Endometrial microvascular endothelial cells (primary cell): ENCODE results near the gene KBTBD4. TPM values are rescaled to one million over a fixed set of nuclear protein-coding genes. Genes with fewer than 3 reads are reported as not detected.

ENCODE experiments used
- in situ Hi-C: cut with HindIII; loops from 2 replicates; pipeline ENCODE4 v1.10.0; 2017; ENCODE audit warnings: low sequenced_read_pairs, low pct_unique_long_range_greater_than_20kb; ENCODE audit errors: inconsistent ontology term
- total RNA-seq: library from RNA; depleted of rRNA; stranded (reverse); fragments of >200 nt; gene quantifications from one replicate; pipeline ENCODE4 v1.2.3, GENCODE V29; 2015; ENCODE audit errors: inconsistent ontology term

The KBTBD4 gene
- total RNA-seq = 26.3 TPM

- in situ Hi-C loops = no loop called here
Observed at GRCh38 chr11:47578524-47579494, at the start of gene KBTBD4, which contains the start of gene NDUFS3. TSS of gene KBTBD4 (minus strand) at chr11:47578970. CDS start at chr11:47578951, 19 bp downstream. TSS of gene NDUFS3 (plus strand) at chr11:47579074. CDS start at chr11:47579092, 18 bp downstream.

- in situ Hi-C loops = no loop called here
Observed at GRCh38 chr11:47628026-47628425, 49.3 kb upstream of the KBTBD4 start.

GRCh38 chr11:47626234-47626633 lies 47.5 kb upstream of the KBTBD4 start:
- in situ Hi-C loops = no loop called here

- in situ Hi-C loops = no loop called here
Observed at GRCh38 chr11:47620836-47621378, 42.1 kb upstream of the KBTBD4 start.

GRCh38 chr11:47617417-47617809 lies 38.6 kb upstream of the KBTBD4 start:
- in situ Hi-C loops = no loop called here

- in situ Hi-C loops = no loop called here
Observed at GRCh38 chr11:47616726-47617416, 38.1 kb upstream of the KBTBD4 start.

- in situ Hi-C loops = no loop called here
Observed at GRCh38 chr11:47615249-47615648, 36.5 kb upstream of the KBTBD4 start.

DNA sequence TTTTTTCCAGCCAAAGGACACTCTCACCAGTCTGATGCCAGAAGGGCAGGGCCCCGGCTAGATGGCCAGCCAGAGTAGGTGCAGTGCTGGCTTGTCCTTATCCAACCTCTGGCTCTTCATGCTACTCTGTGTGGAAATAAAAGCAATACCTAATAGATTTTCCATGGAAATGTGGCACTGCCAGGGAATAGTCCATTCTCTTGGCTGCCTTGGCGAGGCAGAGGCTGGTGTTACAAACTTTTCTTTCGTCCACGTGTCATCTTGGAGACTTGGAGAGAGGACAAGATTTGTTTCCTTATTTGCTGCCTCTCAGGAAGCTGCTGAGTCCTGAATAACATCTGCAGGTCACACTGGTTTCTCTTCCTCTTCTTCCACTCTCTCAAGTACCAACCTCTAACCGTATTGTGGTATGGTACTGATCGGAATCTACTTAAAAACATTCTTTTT lies 32.6 kb upstream of the KBTBD4 start:
- in situ Hi-C loops = no loop called here

DNA sequence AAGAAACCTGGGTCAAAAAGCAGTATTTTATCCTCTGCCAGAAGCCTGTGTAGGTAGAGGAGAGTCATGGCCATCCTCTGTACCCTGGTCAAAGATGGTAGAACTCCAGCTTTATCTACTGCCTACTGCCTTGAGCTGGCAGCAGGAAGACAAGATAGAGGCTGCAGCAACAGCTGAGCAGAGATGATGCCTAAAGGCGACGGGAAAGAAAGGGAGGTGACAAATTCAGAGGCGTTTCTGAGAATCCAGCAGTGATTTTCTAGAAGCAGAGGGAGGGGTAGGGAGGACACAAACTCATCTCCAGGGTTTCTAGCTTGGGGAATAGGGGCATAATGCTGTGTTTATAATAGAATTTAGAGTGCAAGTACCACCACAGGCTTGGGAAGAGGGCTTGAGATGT lies 30.9 kb upstream of the KBTBD4 start:
- in situ Hi-C loops = no loop called here

DNA sequence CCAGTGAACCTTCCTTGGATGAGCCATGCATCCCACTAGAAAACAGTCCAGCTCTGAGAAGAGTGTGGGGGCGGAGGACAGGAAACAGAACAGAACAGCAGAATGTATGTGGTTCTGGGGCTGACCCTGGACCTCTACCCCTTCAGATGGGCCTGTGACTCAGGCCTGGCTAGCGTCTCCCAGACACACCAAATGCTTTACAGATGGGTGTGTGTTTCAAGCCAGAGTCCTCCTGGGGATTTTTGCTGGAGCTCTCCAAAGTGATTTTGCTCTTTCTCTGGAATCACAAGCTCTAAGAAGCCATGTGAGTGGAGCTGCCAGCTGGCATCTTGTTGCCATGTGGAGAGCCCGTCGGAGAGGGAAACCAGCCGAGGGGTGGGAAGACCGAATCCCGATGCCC lies 28.6 kb upstream of the KBTBD4 start:
- in situ Hi-C loops = no loop called here

- in situ Hi-C loops = no loop called here
Observed at GRCh38 chr11:47606731-47607130, 28.0 kb upstream of the KBTBD4 start.

DNA sequence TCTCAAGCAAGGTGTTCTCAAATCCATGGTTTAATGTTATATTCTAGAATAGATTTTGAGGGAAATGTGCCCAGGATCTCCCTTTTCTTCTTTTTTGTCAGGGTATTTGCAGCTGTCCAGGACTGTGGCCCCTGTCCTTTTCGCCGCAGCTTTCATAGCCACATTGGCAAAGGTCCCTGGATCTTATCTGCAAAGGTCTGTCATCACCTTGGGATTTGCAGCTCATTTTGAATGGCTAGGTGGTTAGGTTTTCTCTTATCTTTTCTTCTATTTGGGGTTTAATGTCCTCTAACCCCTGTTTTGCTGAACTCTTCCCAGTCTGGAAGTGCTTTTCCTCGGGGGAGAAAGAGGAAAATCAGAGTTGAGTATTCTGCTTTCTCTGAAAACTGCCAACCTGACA lies 27.2 kb upstream of the KBTBD4 start:
- in situ Hi-C loops = no loop called here

DNA sequence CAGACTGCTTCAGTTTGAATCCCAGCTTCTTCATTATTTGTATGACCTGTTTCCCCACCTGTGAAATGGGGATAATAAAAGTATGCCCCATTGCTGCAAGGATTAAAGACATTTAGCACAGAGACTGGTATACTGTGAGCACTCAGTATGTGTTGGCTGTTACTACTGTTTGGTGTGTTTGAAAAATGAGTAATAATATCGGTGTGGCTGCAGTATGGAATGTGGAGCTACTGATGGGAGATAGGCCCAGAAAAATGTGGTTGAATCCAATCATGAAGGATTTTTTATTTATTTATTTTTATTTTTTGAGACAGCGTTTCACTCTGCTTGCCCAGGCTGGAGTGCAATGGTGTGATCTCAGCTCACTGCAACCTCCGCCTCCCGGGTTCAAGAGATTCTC lies 24.5 kb upstream of the KBTBD4 start:
- in situ Hi-C loops = no loop called here

GRCh38 chr11:47599902-47600301 lies 21.1 kb upstream of the KBTBD4 start:
- in situ Hi-C loops = no loop called here

- in situ Hi-C loops = no loop called here
Observed at GRCh38 chr11:47595967-47596366, 17.2 kb upstream of the KBTBD4 start.

DNA sequence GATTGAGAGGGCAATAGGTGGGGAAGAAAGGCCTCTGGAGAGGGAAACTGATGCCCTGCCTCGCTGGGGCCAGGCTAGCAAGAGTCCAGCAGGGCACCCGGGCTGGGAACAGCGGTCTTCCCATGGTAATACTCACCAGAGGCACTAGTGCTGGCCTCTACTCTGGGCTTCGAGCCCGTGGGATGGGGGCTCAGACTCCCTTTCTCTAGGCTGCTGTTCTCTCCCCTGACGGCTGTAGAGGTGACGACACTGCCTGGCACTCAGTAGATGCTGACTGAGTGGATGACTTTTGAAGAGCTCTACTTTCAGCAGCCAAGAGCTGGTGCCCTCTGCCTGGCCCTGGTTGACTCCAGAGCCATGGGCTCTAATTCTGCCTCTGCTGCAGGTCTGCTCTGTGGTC lies 16.3 kb upstream of the KBTBD4 start:
- in situ Hi-C loops = no loop called here

DNA sequence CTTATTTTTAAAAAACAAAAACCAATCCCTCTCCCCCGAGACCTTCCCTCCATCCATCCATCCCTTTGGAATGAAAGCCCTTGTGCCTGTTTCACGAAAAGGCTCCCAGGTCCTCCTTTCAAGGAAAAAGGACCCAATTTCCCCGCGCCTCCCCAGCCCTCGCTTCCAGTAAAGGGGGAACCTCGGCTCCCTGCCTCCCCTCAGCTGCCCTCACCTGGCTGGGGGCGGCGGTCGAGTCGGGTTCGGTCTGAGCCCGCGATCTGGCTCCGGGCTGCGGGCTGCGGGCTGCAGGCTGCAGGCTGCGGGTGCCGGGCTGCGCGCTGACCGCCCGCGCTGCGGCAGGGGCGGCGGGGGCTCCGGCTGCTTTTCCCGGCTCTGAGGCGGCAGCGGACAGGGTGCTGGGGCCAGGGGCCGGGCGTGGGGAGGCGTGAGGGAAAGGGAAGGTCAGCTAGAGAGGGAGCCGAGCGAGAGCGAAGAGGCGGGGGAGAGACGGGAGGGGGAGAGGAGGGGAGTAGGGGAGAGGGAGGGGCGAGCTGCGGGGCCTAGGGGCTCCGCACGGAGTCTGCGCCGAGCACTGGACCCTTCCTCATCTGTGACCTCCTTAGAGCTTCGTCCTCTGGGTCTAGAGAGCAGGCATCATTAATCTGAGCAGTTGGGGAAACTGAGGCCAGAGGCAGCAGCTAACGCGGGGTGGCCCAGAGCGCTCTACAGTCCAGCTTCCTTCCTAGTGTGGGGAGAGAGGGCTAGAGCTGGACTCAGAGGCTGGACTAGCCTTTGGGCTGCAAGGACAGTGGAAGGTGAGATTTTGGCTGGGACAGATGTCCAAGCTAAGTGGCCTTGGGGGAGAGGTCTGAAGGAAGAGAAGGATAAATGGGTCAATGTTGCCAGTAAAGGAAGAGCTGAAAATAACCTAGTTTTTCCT lies 15.4 kb upstream of the KBTBD4 start, which contains the start of gene C1QTNF4:
C1QTNF4 (minus strand) TSS at position 478 of the 922 bp plus-strand sequence. CDS start 3,601 bp downstream, outside the sequence.
- in situ Hi-C loops = no loop called here

DNA sequence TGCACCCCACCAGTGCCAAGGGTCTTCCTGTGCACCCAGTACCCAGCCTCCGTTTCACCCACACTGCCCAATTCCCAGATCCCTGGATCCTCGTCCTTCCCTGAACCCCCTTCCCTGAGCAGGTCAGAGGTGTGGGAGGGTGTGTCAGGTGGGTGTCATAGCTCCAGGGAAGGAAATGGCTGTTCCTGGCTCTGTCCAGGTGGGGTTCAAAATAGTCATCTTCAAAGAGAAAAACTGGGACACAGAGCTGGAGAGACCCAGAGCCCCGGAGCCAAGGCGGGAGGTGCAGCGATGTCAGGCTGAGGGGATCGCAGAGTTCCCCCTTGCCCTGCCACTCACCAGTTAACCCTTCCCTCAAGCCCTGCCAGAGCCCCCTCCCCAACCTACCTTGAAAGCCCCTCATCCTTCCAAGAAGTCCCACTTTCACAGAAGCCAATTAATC lies 14.7 kb upstream of the KBTBD4 start:
- in situ Hi-C loops = no loop called here
